HG03175 (cell line): Measurements from ENCODE around the gene MTMR2.

Experiments
- ATAC-seq: cut with Tn5 transposase; IDR thresholded peaks from one replicate; pipeline ENCODE4 v1.9.1; 2021; ENCODE audit warnings: mild to moderate bottlenecking, moderate library complexity; ENCODE audit not compliant: unreplicated experiment

Gene MTMR2

DNA sequence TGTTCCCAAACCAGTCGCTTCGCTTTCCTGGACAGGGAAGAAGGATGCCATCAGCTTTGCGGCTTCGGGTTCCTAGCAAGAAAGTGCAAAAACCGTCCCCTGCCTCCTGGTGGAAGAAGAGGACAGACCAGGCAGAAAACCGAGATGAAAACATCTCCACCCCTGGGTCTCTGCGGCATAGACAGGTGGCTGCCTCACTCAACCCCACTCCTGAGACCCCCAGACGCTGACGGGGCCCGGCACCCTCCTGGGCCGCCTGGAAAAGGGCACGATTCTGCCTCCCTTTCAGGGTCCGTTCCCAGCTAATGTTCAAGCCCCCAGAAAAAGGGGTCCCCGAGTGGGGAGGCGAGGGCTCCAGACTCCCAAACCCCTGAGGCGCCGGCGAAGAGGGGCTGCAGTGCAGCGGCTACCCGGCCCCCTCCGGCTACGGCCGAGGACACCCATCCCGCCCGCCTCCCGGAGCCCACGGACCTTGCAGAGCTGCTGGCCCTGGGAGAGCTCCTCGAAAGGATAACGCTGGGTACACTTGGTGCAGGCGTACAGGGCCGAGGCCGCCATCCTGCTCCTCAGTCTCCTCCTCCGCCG lies 134.9 kb downstream of the MTMR2 start:
- no peak for ATAC-seq
